ENCODE measurements around the gene ACACA. TPM values are rescaled to one million over a fixed set of nuclear protein-coding genes. Genes with fewer than 3 reads are reported as not detected.
A peak's percentile ranks its signal among the peaks of the same experiment; 100 is the strongest.
"Not testable (repeated sequence)": the region's sequence is repeated elsewhere in the genome, so short reads cannot be mapped to it uniquely, and the experiment has no call there.

Gene ACACA
- total RNA-seq, 2 donors from 2014 or later = 28.1 to 49.6 TPM

DNA sequence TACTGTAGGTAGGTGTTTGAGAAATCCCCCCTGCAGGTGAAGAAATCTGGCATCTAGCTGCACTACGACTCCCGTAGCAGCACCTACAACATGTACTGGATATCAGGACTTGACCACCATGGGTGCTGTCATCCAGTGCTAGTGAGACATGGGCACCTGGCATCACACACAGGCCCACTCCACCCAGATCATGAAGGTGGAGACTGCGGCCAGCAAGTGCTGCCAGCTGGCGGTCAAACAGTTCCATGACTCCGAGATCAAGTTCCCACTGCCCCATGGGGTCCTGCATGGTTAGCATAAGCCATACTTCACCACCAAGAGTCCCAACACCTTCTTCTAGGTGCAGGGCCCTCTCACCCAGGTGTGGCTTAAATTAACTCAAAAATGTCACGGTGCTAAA, 243.8 kb downstream of the ACACA start:
- intact Hi-C loops (cut with DNase I) = no loop called here
- DNase-seq (no peak), ATAC-seq (no peak)

DNA sequence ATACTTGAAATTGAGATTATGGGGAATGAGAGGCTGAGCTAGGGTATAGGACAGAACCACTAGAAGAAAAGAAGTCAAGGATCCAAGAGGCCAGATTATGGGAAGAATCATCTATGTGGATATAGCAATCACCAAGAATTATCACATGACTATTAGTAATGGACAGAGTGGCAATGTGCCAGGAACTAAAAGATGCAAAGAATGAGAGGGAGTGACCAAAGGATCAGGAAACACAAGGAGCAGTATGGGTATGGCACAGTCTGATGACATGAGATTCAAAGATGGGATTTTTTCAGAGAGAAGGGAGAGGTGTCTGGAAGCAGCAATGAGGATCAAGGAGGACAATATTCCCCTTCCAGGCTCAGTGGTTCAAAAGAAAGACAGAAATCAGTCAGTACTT, 245.7 kb downstream of the ACACA start:
- ATAC-seq = no peak
- intact Hi-C loops (cut with DNase I) = no loop called here
- no peak for DNase-seq

DNA sequence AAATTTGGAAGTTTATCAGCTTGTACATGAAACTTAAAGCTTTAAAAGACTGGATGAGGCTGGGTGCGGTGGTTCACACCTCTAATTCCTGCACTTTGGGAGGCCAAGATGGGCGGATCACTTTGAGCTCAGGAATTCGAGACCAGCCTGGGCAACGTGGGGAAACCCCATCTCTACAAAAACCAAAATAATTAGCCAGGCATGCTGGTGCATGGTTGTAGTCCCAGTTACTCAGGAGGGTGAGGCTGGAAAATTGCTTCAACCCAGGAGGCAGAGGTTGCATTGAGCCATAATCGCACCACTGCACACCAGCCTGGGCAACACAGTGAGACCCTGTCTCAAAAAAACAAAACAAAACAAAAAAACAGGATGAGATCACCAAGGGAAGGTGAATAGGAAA, 248.3 kb downstream of the ACACA start:
- DNase-seq = no peak
- intact Hi-C loops (cut with DNase I) = no loop called here
- no peak for ATAC-seq

- DNase-seq = no peak
- ATAC-seq = no peak
- intact Hi-C loops (cut with DNase I) = no loop called here
Measured at GRCh38 chr17:37148156-37148555, 258.5 kb downstream of the ACACA start.

DNA sequence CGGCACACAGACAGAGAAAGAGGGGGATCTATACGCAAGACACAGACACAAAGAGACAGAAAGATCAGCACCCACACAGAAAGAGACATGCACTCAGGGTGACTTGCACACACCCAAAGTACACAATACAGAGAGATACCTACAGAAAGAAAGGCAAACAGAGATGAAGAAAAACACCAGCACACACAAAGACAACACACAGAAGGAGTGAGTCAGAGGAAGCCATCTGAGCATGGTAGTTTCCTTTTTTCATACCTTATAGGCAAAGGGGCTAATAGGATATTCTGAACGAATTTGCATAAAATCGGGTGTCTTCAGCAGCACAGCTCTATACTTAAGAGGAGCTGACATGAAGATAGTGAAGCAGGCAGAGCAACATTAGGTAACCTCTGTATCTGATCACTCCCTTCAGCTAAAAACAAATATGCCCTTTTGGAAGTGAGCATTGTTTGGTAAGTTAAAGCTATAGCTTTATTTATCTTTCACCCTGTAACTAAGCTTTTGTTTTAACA, 259.3 kb downstream of the ACACA start:
- no peak for ATAC-seq
- intact Hi-C loops (cut with DNase I) = no loop called here
- no peak for DNase-seq

- no peak for ATAC-seq
Measured at GRCh38 chr17:37146086-37147064, 260.3 kb downstream of the ACACA start.

GRCh38 chr17:37144075-37144701, 262.4 kb downstream of the ACACA start:
- ATAC-seq (no peak), DNase-seq (no peak)
- intact Hi-C loops (cut with DNase I) = no loop called here

More at GRCh38 chr17:37146086-37147064, 260.3 kb downstream of the ACACA start:
- no peak for DNase-seq
- intact Hi-C loops (cut with DNase I) = no loop called here

GRCh38 chr17:37143558-37143957, 263.1 kb downstream of the ACACA start:
- ATAC-seq; intact Hi-C loops (cut with DNase I); DNase-seq: not testable (repeated sequence)

DNA sequence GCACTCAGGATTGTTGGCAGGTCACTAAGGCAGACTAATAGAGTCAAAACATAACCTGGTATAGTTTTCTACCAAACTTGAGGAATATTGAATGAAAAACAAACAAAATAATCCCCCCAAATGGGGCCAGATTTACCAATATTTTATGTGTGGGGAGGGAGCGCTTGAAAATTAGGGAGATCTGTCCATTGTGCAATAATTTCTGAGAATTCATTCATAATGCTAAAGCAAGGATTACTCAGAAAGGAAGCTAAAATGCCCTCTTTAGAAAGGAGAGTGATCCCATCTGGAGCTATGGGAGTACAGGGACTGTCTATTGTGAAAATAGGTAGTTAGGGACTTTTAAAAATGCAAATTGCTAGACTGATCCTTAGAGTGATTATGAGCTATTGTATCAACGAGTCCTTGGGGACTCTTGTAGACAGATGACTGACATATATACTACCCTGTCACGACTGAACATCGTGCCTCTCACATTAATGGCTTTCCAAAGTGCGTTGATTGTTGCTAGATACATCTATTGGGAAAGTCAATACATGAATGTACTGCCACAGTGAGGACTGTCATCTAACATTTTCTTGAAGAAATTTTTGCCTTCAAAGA, 264.2 kb downstream of the ACACA start:
- no peak for DNase-seq
- no peak for ATAC-seq
- intact Hi-C loops (cut with DNase I) = no loop called here

DNA sequence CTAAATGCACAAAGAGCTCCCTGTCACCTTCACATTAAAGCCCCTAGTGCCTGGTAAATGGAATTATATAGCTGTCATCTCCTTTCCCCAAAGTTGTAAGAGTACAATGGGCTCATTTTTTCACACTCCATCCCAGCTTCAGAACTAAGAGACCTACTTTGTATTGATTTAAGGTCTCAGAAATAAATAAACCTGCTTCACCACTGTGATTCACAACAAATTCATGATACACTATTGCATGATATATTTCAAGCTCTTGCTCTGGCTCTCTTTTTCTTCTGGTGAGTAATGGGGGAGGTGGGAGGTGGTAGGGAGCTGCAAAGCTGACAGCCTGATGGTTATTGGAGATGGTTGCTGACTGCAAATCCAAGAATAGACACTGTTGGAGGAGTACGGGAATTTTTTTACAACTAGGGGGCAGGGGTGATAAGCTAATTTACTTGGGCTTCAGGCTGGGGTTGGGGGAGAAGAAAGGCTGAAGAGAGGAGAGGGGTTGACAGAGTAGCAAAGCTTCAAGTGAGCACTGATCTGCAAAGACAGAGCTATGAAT, 268.0 kb downstream of the ACACA start:
- intact Hi-C loops (cut with DNase I) = no loop called here
- peak in 1 of 2 donors; percentile 52 for ATAC-seq
- no peak for DNase-seq

DNA sequence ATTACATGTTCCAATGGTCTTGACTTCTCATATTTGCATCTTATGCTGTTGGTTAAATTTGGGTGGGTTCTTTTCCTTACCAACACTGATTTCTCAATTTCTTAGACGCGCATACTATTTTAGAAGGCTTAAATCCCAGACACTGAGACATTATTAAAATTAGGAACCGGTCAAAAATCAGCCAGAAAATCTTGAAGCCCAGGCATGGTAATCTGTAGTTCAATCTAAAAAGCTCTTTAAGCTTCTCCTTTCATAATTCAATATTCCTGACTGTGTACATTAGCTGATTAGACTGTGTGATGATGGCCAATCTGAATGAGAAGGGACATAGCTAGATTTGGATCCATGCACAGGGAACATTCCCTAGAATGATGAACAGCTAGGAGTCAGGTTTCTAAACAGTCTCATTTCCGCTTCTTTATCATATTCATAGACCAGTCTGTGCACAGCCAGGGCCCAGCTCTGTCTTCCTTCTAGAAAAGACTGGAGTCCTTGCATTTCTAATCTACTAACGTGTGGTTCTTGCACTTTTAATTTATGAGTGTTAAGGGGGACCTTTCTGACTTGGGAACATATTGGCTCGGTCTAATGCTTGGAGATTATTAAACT, 268.6 kb downstream of the ACACA start:
- intact Hi-C loops (cut with DNase I) = no loop called here
- ATAC-seq = no peak
- DNase-seq = no peak

GRCh38 chr17:37137070-37137610, 269.5 kb downstream of the ACACA start:
- intact Hi-C loops (cut with DNase I) = no loop called here
- ATAC-seq (no peak), DNase-seq (no peak)

DNA sequence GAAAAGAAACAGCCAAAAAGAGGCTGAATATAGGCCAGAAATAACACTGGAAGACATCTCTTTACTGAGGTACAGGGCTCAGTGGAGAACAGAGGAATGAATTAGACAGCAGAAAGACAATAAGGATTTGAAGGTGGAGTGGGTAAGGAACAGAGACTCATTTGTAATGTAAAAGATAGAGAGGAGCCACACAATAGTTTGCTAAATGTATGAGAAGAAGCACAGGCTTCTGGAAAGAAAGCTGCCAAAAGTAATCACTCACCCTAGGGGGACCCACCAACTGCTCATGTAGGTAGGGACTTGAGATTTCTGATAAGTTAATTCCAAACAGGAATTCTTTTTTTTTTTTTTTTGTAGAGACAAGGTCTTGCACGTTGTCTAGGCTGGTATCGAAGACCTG, 271.1 kb downstream of the ACACA start:
- intact Hi-C loops (cut with DNase I) = no loop called here
- DNase-seq (no peak), ATAC-seq (no peak)

DNA sequence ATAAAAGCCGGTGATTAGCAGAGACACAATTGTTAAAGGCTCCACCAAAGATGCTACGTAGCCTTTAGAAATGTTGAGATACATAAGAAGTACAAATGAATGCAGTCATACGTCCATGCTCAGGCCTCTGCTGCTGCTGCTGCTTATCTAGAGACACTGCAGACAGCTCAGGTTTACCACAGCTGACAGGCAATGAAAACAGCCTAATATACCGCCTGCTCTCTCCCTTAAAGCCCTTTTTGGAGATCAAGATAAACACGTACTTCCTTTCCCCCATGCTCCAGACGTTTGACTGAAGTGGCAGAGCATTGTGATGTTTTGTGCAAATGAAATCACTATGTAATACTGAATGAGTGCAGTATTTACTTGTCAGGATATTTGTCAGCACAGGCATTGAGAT, 272.6 kb downstream of the ACACA start:
- DNase-seq = no peak
- intact Hi-C loops (cut with DNase I) = no loop called here
- no peak for ATAC-seq

GRCh38 chr17:37133136-37133535, 273.5 kb downstream of the ACACA start:
- DNase-seq = no peak
- intact Hi-C loops (cut with DNase I) = no loop called here

DNA sequence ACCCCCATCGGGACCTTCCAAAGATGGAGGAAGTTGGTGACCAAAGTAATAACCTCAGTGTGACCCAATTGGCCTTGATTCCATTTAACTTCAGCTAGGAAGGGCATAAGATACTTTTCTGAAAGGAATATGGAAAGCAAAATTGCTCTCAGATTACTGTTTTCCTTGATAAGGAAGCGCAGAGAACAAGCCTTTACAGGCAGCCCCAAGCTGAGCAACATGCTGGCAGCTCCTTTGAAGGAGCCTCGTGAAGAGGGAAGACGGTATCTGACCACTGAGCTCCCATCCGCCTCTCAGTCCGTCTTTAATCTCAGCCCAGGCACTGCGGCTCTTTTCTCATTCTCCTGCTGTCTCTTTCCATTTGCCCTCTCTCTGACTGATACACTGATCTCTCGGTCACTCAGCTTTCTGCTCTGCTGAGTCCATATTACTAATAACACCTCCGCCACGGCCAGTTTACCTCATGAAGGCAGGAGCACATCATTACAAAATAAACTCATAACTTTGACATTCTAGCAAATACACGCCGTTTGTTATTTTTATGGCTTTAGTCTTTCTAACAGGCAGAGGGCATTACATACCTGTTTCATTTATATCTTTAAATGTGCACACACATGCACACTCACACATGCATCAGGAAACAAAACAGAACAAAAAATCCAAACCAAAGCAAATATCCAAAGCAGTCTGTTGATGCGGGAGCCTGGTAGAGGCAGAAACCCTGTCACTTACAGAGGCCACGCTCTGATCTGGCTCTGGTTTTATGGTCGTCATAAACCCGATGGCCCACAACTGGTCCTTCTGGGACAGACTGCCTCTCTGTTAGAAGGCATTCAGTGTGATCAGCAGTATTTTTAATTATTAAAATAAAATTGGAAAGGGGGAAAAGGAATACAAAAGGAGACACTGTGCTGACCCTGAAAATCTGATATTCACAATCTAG, 274.7 kb downstream of the ACACA start:
- no peak for ATAC-seq
- intact Hi-C loops (cut with DNase I) = no loop called here
- no peak for DNase-seq

More at GRCh38 chr17:37133136-37133535, 273.5 kb downstream of the ACACA start:
- ATAC-seq = no peak

DNA sequence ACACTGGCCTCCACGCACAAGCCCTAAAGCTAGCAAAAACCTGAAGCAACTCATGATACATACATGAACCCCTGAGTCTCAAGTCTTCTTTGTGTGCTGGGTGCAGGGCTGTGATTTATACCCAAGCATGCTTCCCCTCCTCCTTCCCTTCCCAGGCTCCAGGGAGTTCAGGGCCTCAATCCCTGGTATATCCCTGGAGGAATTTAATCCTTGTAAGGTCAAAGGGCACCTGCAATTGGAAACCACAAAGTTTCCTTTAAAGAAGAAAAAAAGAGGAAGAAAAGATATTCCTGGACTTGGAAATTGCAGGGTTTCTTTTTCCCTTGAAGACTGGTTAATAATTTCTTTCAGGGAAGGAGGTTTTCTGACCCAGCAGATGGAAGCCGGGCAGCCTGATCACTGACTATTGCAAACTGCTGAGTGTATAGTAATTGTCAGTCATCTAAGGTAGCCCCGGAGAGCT, 275.6 kb downstream of the ACACA start:
- ATAC-seq (no peak), DNase-seq (no peak)
- intact Hi-C loops (cut with DNase I) = no loop called here

- no peak for DNase-seq
- intact Hi-C loops (cut with DNase I) = no loop called here
- ATAC-seq = no peak
Measured at GRCh38 chr17:37124821-37125173, 281.8 kb downstream of the ACACA start.
